HEK293 (cell line): ENCODE data around the gene BCAR1.

ENCODE experiments used
- CTCF ChIP-seq: fragments of 450-650 bp; formaldehyde crosslinking; IDR thresholded peaks from 2 replicates; pipeline ENCODE4 v1.5.1; 2016; ENCODE audit warnings: missing biosample characterization, missing genetic modification characterization
- YY1 ChIP-seq: fragments of 450-650 bp; formaldehyde crosslinking; IDR thresholded peaks from 2 replicates; pipeline ENCODE4 v1.5.1; 2018; ENCODE audit warnings: missing biosample characterization, missing genetic modification characterization
- ZNF2 ChIP-seq: fragments of 450-650 bp; formaldehyde crosslinking; IDR thresholded peaks from 2 replicates; pipeline ENCODE4 v1.5.1; 2016; ENCODE audit warnings: missing biosample characterization, missing genetic modification characterization
- ZNF621 ChIP-seq: fragments of 450-650 bp; formaldehyde crosslinking; IDR thresholded peaks from 2 replicates; pipeline ENCODE4 v1.5.1; 2017; ENCODE audit warnings: missing biosample characterization, missing genetic modification characterization

DNA sequence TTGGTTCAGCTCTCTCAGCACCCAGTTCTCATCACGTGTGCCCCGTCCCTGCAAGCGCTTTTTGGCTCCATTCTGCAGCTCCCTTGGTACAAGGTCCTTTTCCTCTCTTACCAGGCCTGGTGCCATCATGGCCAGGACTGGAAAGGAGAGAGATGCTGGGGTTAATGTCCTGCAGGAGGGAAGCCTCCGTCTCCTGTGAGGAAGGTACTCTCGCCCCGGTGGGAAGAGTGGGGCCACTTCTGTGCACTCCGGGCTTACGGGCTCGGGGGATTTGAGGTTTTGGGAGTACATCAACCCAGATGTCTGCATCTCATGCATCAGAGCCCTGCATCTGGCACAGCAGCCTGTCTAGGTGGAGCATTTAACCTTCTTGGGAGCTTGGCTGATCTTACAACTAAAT lies 54.6 kb downstream of the BCAR1 start:
- TF ChIP-seq YY1, result no peak
- TF ChIP-seq ZNF621 (tag by site-specific recombination), result no peak
- TF ChIP-seq ZNF2 (tag by site-specific recombination), result no peak
- TF ChIP-seq CTCF (tag by site-specific recombination), result no peak
